GM15510 (cell line): ENCODE data around the gene SH2D3C.

ENCODE experiments used
- POLR2A ChIP-seq: IDR thresholded peaks from 3 replicates; pipeline ENCODE4 v1.6.1; 2011; ENCODE audit warnings: borderline replicate concordance; ENCODE audit not compliant: insufficient read length; ENCODE audit errors: extremely low read depth

Gene SH2D3C

DNA sequence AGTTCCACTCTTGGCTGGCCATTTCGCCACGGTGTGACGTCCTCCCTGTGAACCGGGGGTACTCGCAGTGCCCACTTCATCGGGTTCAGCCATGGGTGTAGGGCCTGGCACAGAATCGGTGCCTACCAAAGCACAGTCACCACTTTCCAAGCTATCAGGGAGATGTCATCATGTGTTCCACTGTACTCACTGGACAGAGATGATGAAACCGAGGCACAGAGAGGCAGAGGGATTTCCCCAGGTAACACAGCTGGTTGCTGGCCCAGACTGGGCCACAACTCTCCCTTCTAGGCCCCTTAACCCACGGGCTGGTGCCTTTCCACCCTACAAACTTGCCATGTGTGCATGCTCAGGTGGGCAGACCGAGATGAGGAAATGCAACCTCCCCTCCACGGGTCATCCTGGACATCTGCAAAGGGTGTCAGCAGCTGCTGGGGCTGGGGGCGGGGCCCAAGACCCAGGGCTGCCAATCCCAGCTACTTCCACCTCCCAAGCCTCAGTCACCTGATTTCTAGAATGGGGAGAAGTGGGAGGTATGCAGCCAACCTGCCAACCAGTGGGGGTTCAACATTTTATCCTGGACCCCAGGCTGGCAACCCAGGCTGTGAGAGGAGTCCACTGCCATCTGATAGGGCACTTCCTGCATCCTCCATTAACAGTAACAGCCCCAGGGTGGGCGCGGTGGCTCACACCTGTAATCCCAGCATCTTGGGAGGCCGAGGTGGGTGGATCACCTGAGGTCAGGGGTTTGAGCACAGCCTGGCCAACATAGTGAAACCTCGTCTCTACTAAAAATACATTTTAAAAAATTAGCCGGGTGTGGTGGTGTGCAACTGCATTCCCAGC is 893 bp upstream of the SH2D3C start:
- TF ChIP-seq POLR2A: peak; percentile 61

DNA sequence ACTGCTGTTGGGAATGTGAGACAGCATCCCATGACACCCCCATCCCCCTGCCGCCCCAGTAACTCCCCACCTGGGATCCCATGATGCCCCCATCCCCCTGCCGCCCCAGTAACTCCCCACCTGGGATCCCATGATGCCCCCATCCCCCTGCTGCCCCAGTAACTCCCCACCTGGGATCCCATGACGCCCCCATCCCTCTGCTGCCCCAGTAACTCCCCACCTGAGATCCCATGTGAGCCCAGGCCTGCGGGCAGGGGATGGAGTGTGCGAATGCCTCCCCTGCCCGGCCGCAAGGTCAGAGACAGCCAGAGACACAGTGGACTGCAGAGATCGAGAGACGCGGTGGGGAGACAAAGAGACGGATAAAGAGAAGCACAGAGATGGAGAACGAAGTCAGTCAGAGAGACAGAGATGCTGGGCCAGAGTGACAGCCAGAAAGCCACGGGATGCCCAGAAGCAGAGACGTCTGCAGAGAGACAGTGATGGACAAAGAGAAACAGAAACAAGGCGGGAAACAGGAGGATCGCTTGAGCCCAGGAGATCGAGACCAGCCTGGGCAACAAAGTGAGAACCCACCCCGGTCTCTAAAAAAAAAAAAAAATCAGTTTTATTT is 992 bp downstream of the SH2D3C start:
- no peak for TF ChIP-seq POLR2A

DNA sequence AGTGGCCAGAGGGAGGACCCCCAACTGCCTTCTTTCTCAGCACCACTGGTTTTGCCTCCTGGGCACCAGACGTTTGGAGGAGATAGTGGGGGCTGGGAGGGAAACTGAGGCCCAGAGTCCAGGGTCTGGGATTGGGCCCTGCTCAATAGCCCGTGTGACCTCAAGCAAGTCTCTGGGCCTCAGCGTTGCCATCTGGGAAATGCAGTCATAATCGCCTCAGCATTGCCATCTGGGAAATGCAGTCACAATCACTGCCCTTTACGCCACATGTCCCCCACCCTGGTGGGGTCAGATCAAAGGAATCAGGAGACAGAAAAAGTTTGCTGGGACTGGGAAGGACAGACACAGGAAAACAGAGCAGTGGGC is 1.6 kb downstream of the SH2D3C start:
- no peak for TF ChIP-seq POLR2A

DNA sequence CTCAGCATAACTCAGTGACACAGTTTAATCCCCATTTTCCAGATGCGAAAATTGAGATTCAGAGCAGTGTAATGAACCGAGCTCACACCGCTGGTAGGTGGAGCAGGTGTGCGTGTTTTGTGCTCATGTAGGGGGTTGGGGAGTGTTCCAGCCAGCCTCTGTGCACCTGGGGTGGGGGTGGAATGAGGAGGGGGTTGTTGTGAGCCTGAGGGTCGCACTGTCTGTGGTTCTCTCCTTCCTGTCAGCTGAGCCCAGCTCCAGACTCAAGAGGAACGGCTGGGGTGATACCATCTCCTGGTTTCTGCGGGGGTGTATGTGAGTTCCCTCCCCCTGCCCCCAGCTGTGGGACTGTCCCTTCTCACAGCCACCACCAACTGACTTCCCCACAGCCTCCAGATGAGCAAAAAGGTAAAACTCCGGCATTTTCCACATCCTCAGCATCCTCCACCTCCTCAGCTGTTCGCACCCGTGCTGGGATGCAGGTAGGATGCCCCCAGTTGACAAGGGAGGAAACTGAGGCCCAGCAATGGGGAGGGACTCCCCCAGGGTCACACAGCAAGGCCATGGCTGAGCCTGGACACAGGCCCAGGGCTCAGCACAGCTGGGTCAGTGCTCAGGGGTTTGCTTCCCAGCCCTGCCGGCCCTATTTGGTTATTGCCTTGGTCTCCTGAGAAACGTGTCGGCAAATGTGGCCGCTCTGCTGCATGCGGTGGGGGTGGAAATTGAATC is 2.1 kb downstream of the SH2D3C start:
- TF ChIP-seq POLR2A: peak; percentile 46

DNA sequence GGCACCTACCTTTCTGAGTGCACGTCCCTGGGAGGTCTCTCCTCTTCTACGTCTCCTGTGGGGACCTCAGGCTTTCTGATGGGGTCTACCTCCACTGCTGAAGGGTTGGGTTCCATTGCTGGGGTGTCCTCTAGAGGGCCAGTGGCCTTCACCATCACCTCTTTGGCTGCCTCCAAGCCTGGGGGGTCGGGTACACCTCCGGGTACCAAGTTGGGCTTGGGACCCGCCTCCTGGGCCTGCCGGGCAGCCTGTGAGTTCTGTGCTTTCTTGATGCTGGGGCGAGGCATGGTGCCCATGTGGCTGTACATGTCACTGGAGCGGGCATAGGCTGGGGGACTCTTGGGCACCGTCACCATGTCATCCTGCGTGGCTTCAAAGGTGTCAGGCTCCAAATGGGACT is 4.5 kb downstream of the SH2D3C start:
- TF ChIP-seq POLR2A: no peak

DNA sequence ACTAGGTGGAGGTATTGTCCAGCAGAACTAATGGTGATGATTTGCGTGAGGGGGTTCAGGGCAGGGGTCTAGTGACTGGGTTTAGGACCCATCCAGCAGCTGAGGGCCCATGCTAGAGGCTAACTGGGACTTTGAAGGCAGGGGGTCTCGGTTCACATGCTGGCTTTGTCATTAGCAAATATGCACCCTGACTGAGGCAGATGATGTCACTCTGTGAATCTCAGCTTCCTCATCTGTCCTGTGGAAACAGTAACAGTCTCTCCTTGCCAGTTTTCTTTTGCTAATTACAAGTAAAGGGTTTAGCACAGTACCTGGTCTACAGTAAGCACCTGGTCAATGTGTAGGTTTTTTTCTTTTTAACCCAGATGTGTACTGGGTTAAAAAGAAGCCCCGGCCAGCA is 5.2 kb downstream of the SH2D3C start:
- no peak for TF ChIP-seq POLR2A

DNA sequence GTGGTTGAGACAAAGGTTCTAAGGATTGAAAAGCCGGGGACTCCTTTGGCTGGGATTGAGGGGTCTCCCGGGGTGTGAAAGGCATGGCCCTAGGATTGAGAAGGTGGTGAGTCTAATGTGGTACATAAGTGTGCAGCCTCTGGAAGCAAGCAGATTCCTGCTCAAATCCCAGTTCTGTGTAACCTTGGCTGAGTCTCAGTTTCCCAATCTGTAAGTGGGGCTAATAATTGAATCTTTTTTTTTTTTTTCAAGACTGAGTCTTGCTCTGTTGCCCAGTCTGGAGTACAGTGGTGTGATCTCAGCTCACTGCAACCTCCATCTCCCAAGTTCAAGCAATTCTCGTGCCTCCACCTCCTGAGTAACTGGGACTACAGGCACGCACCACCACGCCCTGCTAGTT is 5.9 kb downstream of the SH2D3C start:
- TF ChIP-seq POLR2A: no peak

DNA sequence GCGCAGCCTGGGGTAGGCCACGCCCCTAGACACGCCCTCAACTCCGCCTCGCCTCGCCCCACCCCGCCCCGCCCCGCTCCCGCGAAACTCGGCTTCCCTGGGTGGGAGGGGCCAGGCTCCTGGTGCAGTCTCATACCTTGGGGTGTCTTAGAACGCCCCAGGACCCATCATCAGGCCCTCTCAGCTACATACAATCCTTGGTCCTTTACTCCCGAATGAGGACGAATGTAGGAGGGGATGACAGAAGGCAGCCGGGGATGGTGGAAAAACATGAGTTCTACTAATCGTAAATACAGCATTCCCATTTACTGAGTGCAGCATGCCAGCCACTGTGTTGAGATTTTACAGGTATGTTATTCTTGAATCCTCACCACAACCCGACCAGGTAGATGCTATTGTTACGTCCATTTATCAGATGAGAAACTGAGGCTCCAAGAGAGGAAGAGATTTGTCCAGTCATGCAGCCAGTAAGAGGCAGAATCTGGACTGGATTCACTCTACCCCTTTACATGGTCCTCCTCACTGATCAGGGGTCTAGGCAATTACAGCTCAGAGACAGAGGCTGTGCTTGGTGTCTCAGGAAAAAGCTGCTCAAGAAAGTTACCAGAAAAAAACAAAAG is 6.8 kb downstream of the SH2D3C start:
- TF ChIP-seq POLR2A: no peak

DNA sequence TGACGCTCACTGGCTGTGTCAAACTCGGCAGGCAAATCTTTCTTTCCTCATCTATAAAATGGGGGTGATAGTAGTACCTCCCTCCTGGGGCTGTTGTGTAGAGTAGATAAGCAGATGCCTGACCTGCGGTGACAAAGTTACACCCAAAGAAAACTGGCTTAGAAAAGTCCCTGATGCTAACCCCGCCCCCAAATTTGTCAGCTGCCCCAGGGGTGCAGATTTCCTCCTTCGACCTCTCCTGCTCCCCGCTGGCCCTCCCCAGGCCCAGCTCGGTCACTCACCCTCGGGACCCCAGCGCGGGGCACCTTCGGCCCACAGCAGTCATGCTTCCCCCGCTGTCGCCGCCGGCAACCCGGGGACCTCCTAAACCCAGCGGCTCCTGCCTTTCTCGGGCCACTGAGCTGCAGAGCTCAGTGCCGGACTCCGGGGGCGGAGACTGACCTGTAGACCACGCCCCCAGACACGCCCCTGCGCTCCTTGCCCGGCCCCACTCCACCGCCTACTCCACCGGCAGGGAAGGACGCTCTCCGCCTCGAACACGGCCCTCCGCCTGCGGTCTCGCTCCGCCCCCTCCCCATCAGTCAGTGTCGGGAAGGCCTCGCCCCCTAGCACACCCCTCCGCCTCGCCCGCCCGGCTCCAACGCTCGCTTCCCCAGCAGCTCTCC is 7.4 kb downstream of the SH2D3C start:
- TF ChIP-seq POLR2A: peak; percentile 32

DNA sequence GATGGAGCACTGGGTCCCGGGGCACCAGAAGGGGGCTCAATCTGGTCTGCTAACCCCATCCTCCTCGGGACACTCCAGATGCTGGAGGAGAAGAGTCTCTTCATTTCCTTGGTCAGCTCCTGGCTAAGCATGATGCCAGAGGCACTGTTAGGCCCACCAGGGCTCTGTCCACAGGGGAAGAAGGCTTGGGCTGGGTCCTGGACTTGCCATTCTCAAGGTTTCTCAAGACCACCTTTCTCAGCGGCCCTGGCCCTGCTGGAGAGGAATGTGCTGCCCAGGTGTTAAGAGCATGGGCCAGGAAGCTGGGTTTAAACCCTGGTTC is 7.9 kb downstream of the SH2D3C start:
- no peak for TF ChIP-seq POLR2A

DNA sequence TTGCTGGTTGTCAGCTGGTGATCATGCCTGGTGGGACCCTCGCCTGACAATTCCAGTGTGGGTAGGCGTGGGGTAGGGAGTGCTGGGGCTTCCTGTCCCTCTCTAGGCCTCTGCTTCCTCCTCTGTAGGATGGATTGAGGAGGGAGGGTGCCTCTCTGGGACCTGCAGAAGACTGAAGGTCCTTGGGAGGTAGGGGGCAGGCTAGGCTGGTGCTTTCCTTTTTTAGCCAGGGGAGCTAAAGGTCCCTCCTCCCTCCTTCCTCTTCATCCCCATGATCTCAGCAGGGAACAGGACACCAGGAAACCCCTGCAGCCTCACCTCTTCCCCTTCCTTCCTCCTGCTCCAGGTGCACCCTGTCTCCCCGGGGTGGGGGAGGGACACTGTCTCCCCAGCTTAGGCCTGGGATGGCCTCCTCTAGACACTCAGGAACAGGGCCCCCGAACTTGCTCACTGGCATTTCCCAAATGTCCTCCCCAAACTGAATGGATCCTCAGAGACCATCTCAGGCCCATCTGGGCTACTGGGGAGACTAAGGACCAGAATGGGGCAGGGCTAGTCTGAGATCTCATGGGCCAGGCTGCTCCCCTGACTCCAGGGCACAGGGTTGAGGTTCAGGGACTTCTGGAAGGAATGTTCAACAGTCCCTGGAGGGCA is 8.4 kb downstream of the SH2D3C start:
- no peak for TF ChIP-seq POLR2A

DNA sequence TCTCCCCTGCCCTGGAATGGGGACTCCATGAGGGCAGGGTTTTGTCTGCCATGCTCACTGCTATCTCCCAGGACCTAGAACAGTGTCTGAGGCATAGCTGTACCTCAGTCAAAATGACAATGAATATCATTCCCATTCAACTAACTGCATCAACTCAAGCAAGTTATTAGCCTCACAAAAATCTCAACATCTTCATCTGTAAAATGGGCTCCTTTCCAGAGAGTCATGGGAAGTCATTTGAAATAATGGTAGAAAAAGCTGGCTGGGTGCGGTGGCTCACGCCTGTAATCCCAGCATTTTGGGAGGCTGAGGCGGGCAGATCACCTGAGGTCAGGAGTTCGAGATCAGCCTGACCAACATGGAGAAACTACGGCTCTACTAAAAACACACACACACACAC is 9.4 kb downstream of the SH2D3C start:
- no peak for TF ChIP-seq POLR2A

DNA sequence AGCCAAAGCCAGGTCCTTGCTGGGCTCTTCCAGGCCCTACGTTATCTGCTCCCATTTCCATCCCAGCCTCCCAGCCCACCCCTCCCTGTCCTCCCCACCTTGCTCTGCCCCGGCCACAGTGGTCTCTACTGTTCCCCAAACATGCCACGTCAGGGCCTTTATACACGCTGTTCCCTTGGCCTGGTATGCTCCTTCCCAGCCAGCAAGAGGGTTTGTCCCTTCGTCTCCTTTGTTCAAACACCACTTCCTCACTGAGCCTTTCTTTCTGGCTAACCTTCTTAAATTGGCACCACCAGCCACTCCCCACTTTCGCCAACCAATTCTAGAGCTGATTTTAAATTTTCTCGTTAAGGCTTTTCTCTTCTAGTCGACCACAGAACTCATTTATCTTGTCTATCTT is 9.8 kb downstream of the SH2D3C start:
- TF ChIP-seq POLR2A: no peak

DNA sequence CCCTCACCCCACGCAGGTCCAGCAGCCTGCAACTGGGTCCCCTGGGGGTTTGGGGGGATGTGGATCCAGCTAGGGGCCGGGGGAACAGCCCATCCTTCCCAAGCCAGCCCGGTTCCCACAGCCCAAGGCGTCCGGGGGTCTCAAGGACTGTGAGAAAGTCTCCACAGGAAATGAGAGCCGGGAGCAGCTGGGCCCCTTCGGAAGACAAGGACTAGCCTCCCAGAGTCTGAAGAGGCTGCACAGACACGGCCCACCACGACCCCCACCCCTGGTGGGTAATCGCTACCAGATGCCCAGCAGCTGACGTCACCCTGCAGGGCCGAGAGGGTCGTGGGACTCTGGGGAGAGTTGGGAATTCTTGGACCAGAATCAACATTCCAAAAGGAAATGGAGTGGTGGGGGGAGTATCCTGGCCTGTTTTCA is 10.5 kb downstream of the SH2D3C start:
- no peak for TF ChIP-seq POLR2A
